K562 (cell line): Measurements from ENCODE around the gene SORCS2. TPM values are rescaled to one million over a fixed set of nuclear protein-coding genes. Genes with fewer than 3 reads are reported as not detected.

Experiments
- ATAC-seq: fragments of 200-7000 bp; cut with Tn5 transposase; 3 replicates; pipeline ENCODE4 v1.9.1; 2020; ENCODE audit warnings: moderate library complexity
- BruUV-seq: library from RNA; stranded (reverse); fragments of 400-500 nt; replicated peaks from 2 replicates; lab custom pipeline; 2021; lab: Mats Ljungman, UMichigan
- CTCF ChIA-PET: fragments of 300-600 bp; formaldehyde crosslinking; extraction: SDS; loops from one replicate; lab custom pipeline; 2021; ENCODE audit warnings: low intra/inter-chr PET ratio; lab: Yijun Ruan, JAX
- POLR2A ChIA-PET: fragments of 300-600, 350-650 bp; sonication (Branson Sonifier 250); formaldehyde crosslinking; extraction: SDS; loops from one replicate; lab custom pipeline; 2021; ENCODE audit warnings: antibody characterized with exemption, inconsistent platforms; lab: Yijun Ruan, JAX
- DNase-seq, 4 experiments: peaks; one replicate each; pipeline versions ENCODE4 v3.0.0 to v3.0.0-alpha.2; 2011 to 2018; ENCODE audit warnings: low spot score in 3 of 4, mixed read lengths in 3 of 4; ENCODE audit errors: extremely low read depth in 1 of 4
- FAIRE-seq: peaks from 2 replicates; lab custom pipeline; 2011; peaks lifted over from hg19 to GRCh38; lab: Jason Lieb, UNC
- H2AFZ ChIP-seq: 2 replicates; pipeline ENCODE4 v1.6.0; 2011; ENCODE audit warnings: low read depth, low read length, control low read depth, inconsistent platforms
- H3K27ac ChIP-seq: fragments of 200-600 bp; 3 replicates; pipeline ENCODE4 v1.8.0; 2011; ENCODE audit warnings: low read depth, mild to moderate bottlenecking, control low read depth, inconsistent platforms, low read length, moderate library complexity, mixed read lengths; ENCODE audit errors: extremely low read depth
- H3K27me3 ChIP-seq, 2 experiments: fragments of 300-600 bp in 1 of 2; 2 replicates in 1 of 2; 3 replicates in 1 of 2; pipeline versions ENCODE4 v1.6.0 to v1.8.0; 2011; ENCODE audit warnings: inconsistent platforms in 2 of 2, low read length in 2 of 2, mild to moderate bottlenecking in 1 of 2, mixed read lengths in 1 of 2, moderate library complexity in 1 of 2; ENCODE audit not compliant: control insufficient read depth in 2 of 2, insufficient read depth in 2 of 2
- H3K36me3 ChIP-seq: fragments of 300-600 bp; 3 replicates; pipeline ENCODE4 v1.8.0; 2011; ENCODE audit warnings: mild to moderate bottlenecking, low read length, inconsistent platforms; ENCODE audit not compliant: control insufficient read depth, insufficient read depth
- H3K4me1 ChIP-seq, 2 experiments: fragments of 200-600 bp in 1 of 2; replicated peaks in 1 of 2; 2 replicates in 1 of 2; 3 replicates in 1 of 2; pipeline versions ENCODE4 v1.5.1 to v1.8.0; 2011; ENCODE audit warnings: inconsistent platforms in 2 of 2, low read length in 2 of 2, mild to moderate bottlenecking in 1 of 2, mixed read lengths in 1 of 2, moderate library complexity in 1 of 2; ENCODE audit not compliant: control insufficient read depth in 2 of 2, insufficient read depth in 2 of 2
- H3K4me2 ChIP-seq: 2 replicates; pipeline ENCODE4 v1.6.1; 2011; ENCODE audit warnings: low read length, control low read depth, inconsistent platforms, mixed read lengths; ENCODE audit not compliant: insufficient read depth
- H3K4me3 ChIP-seq: fragments of 200-600 bp; sonication (generic), shearing (Covaris generic); 2 replicates; pipeline ENCODE4 v1.5.1; 2016; ENCODE audit warnings: control low read depth, inconsistent platforms
- H3K79me2 ChIP-seq: fragments of 200-600 bp; 3 replicates; pipeline ENCODE4 v1.8.0; 2011; ENCODE audit warnings: low read length, inconsistent platforms; ENCODE audit not compliant: control insufficient read depth, insufficient read depth
- H3K9ac ChIP-seq, 2 experiments: 2 replicates each; pipeline versions ENCODE4 v1.6.0 to v1.6.1; 2011; ENCODE audit warnings: low read depth in 2 of 2, low read length in 2 of 2, control low read depth in 1 of 2, inconsistent platforms in 1 of 2, mild to moderate bottlenecking in 1 of 2, mixed read lengths in 1 of 2; ENCODE audit not compliant: insufficient read depth in 1 of 2
- H3K9me1 ChIP-seq: one replicate; pipeline ENCODE4 v1.6.0; 2011; ENCODE audit warnings: inconsistent platforms, mild to moderate bottlenecking, low read length, moderate library complexity; ENCODE audit not compliant: control insufficient read depth, insufficient read depth
- H3K9me3 ChIP-seq: replicated peaks from 2 replicates; pipeline ENCODE4 v1.5.1; 2011; ENCODE audit warnings: low read depth, low read length, inconsistent platforms; ENCODE audit not compliant: control insufficient read depth, insufficient read depth
- H4K20me1 ChIP-seq: replicated peaks from 2 replicates; pipeline ENCODE4 v1.6.1; 2011; ENCODE audit warnings: low read length, inconsistent platforms, mixed read lengths; ENCODE audit not compliant: control insufficient read depth, insufficient read depth
- BRF1 ChIP-seq: IDR thresholded peaks from 3 replicates; pipeline ENCODE4 v1.6.1; 2011; ENCODE audit warnings: borderline replicate concordance, mild to moderate bottlenecking; ENCODE audit not compliant: insufficient read length; ENCODE audit errors: extremely low read depth
- CBFB ChIP-seq: sonication (generic); formaldehyde crosslinking; IDR thresholded peaks from 2 replicates; pipeline ENCODE4 v1.4.0; 2020; ENCODE audit warnings: mild to moderate bottlenecking, missing genetic modification reagents
- CREB1 ChIP-seq, 2 experiments: sonication (generic) in 1 of 2; formaldehyde crosslinking in 1 of 2; IDR thresholded peaks; 2 replicates each; pipeline versions ENCODE4 v1.6.1 to v1.8.0; 2012 to 2022; ENCODE audit warnings: inconsistent platforms in 1 of 2, mild to moderate bottlenecking in 1 of 2, missing genetic modification reagents in 1 of 2, moderate library complexity in 1 of 2
- GTF3C2 ChIP-seq: IDR thresholded peaks from 3 replicates; pipeline ENCODE4 v1.6.1; 2011; ENCODE audit warnings: borderline replicate concordance, mild to moderate bottlenecking, moderate library complexity; ENCODE audit not compliant: insufficient read length; ENCODE audit errors: extremely low read depth
- PRPF4 ChIP-seq: fragments of 200-400 bp; formaldehyde crosslinking; IDR thresholded peaks from one replicate; pipeline ENCODE4 v1.6.1; 2017; ENCODE audit warnings: low read length, low read depth, mild to moderate bottlenecking; ENCODE audit not compliant: insufficient read depth, poor library complexity, severe bottlenecking
- ZNF146 ChIP-seq: IDR thresholded peaks from one replicate; pipeline ENCODE4 v1.6.1; 2018; ENCODE audit warnings: missing compliant biosample characterization; ENCODE audit not compliant: unreplicated experiment
- ZNF592 ChIP-seq: fragments of 450-650 bp; IDR thresholded peaks from 2 replicates; pipeline ENCODE4 v1.6.1; 2017; ENCODE audit warnings: antibody characterized with exemption, mild to moderate bottlenecking
- WGBS: fragments of 100-300 bp; shearing (Covaris generic); methylation state at CpG from one replicate; pipeline ENCODE4 v1.1.6; 2016; ENCODE audit warnings: low coverage, mixed read lengths; ENCODE audit not compliant: insufficient coverage; ENCODE audit errors: missing lambda C conversion rate; 5-methylcytosine and 5-hydroxymethylcytosine counted together
- in situ Hi-C: fragments of 300-500 bp; cut with MboI; formaldehyde crosslinking; loops from 4 replicates; pipeline ENCODE4 v1.15.0; 2018; ENCODE audit warnings: inconsistent platforms, mixed read lengths
- intact Hi-C: fragments of 100-400 bp; cut with micrococcal nuclease; formaldehyde crosslinking; loops from 2 replicates; pipeline ENCODE4 v1.14.2; 2022
- polyA plus RNA-seq, 8 experiments: library from polyadenylated mRNA; depleted of rRNA in 4 of 8; stranded (reverse) in 5 of 8; unstranded in 3 of 8; fragments of >200 nt; fragmentation: Nextera tagmentation in 2 of 8; fragmentation: Illumina TruSeq in 1 of 8; extraction: Ambion mirVana in 2 of 8; extraction: Trizol in 1 of 8; gene quantifications; 2 replicates each; pipeline versions ENCODE4 v1.2.1 to v1.2.3, GENCODE V29; 2011 to 2014; ENCODE audit warnings: inconsistent platforms in 1 of 8, missing spikeins in 1 of 8
- total RNA-seq, 7 experiments: library from RNA; depleted of rRNA in 6 of 7; stranded (reverse); fragments of >200 nt in 6 of 7; fragmentation: Illumina TruSeq in 2 of 7; extraction: Trizol in 2 of 7; gene quantifications; 2 replicates each; pipeline versions ENCODE4 v1.2.1 to v1.2.3, GENCODE V29; 2011 to 2021; ENCODE audit warnings: low replicate concordance in 1 of 7
- TF ChIP-seq, protein P1 (sequence below): sonication (generic); formaldehyde crosslinking; IDR thresholded peaks from 2 replicates; pipeline ENCODE4 v1.8.0; 2022; ENCODE audit warnings: mild to moderate bottlenecking, missing genetic modification reagents

The SORCS2 gene
- total and polyA plus RNA-seq, 9 of the 15 experiments (the other 6 are each of a cell fraction or from before 2014, with no cell fraction given) = not detected

- no TSS peak for BruUV-seq
- no peaks in the 10 kb centered on the region for H3K79me2 ChIP-seq
- H4K20me1 ChIP-seq = peaks cover 4% of the 10 kb centered on the region; the same call in 1 of the 2 replicates
- H3K4me3 ChIP-seq = no peak overlapping the region
- H3K27ac ChIP-seq = no peak overlapping the region
- no peaks in the 10 kb centered on the region for H3K9me1 ChIP-seq
- no peak overlapping the region for H3K4me2 ChIP-seq
- FAIRE-seq (no peak), DNase-seq (no peak), ATAC-seq (no peak)
- intact Hi-C loops = no loop called here
- peaks cover 4 to 6% of the 10 kb centered on the region in 2 experiments; a peak in 3 of 5 replicates for H3K4me1 ChIP-seq
- peaks cover 48 to 85% of the 10 kb centered on the region in 2 experiments for H3K27me3 ChIP-seq
- 2% methylated on average over 14 of the region's 14 CpGs for WGBS
- no peak overlapping the region for H2AFZ ChIP-seq
- in situ Hi-C loops = no loop called here
- ChIA-PET POLR2A (no interaction called here), CTCF (no interaction called here)
- H3K36me3 ChIP-seq = no peaks in the 10 kb centered on the region
- no peaks in the 10 kb centered on the region for H3K9me3 ChIP-seq
- H3K9ac ChIP-seq = no peak overlapping the region
- no peak for TF ChIP-seq PRPF4
- no peak for TF ChIP-seq GTF3C2
- TF ChIP-seq CBFB = no peak
- no peak for TF ChIP-seq BRF1
- no peak for TF ChIP-seq ZNF592
- TF ChIP-seq ZNF146 = no peak
- TF ChIP-seq, protein P1, sequence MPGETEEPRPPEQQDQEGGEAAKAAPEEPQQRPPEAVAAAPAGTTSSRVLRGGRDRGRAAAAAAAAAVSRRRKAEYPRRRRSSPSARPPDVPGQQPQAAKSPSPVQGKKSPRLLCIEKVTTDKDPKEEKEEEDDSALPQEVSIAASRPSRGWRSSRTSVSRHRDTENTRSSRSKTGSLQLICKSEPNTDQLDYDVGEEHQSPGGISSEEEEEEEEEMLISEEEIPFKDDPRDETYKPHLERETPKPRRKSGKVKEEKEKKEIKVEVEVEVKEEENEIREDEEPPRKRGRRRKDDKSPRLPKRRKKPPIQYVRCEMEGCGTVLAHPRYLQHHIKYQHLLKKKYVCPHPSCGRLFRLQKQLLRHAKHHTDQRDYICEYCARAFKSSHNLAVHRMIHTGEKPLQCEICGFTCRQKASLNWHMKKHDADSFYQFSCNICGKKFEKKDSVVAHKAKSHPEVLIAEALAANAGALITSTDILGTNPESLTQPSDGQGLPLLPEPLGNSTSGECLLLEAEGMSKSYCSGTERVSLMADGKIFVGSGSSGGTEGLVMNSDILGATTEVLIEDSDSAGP (CRISPR knock-in tag) = no peak
- no peak for TF ChIP-seq CREB1 (IDR thresholded peaks at IDR 0.05)
- TF ChIP-seq CREB1 (CRISPR knock-in tag; IDR thresholded peaks at IDR 0.05) = no peak
Observed at GRCh38 chr4:7204656-7205387, 12.5 kb downstream of the SORCS2 start.
